Stomach (tissue), 9 donors: ENCODE results near the gene TUBAL3. TPM values are rescaled to one million over a fixed set of nuclear protein-coding genes. Genes with fewer than 3 reads are reported as not detected.
A peak's percentile ranks its signal among the peaks of the same experiment; 100 is the strongest.
"Not testable (repeated sequence)": the region's sequence is repeated elsewhere in the genome, so short reads cannot be mapped to it uniquely, and the experiment has no call there.

Experiments used
- DNase-seq, 2 donors: peaks; one replicate each; pipeline versions ENCODE4 v3.0.0 to v3.0.0-alpha.2; 2013 to 2019
- H3K27ac ChIP-seq, 5 donors: fragments of 200-600 bp in 4 of 5; sonication (generic) in 4 of 5; one replicate each; pipeline ENCODE4 v1.5.1; 2013 to 2019; ENCODE audit warnings: mild to moderate bottlenecking in 1 of 5, moderate library complexity in 1 of 5
- H3K27me3 ChIP-seq, 3 donors: fragments of 200-600 bp; sonication (generic); one replicate each; pipeline ENCODE4 v1.5.1; 2017 to 2019; ENCODE audit warnings: mixed run types in 1 of 3
- H3K36me3 ChIP-seq, 4 donors: fragments of 200-600 bp; sonication (generic); 1 replicate in 3 of 4; 2 replicates in 1 of 4; pipeline ENCODE4 v1.5.1; 2016 to 2019
- H3K4me1 ChIP-seq, 4 donors: fragments of 200-600 bp; sonication (generic); one replicate each; pipeline ENCODE4 v1.5.1; 2016 to 2019
- H3K4me3 ChIP-seq, 4 donors: fragments of 200-600 bp; sonication (generic) in 3 of 4; one replicate each; pipeline ENCODE4 v1.5.1; 2016 to 2019; ENCODE audit warnings: mild to moderate bottlenecking in 1 of 4
- H3K9me3 ChIP-seq, 4 donors: fragments of 200-600 bp; sonication (generic); one replicate each; pipeline ENCODE4 v1.5.1; 2016 to 2019
- CTCF ChIP-seq, 7 experiments: fragments of 450-650 bp in 4 of 7; fragments of 200-600 bp in 3 of 7; sonication (generic) in 3 of 7; IDR thresholded peaks; one replicate each; pipeline ENCODE4 v1.5.1; 2016 to 2019; ENCODE audit warnings: antibody characterized with exemption in 7 of 7, control low read depth in 2 of 7, mild to moderate bottlenecking in 1 of 7
- EP300 ChIP-seq: sonication (generic); formaldehyde crosslinking; IDR thresholded peaks from one replicate; pipeline ENCODE4 v1.6.1; 2017; ENCODE audit warnings: antibody characterized with exemption
- POLR2A ChIP-seq, 4 donors: fragments of 450-650 bp; IDR thresholded peaks; one replicate each; pipeline ENCODE4 v1.6.1; 2016; ENCODE audit warnings: antibody characterized with exemption in 4 of 4, control low read depth in 2 of 4, mild to moderate bottlenecking in 1 of 4, moderate library complexity in 1 of 4
- POLR2AphosphoS5 ChIP-seq, 3 donors: sonication (generic); formaldehyde crosslinking; IDR thresholded peaks; one replicate each; pipeline ENCODE4 v1.6.1; 2016; ENCODE audit warnings: antibody characterized with exemption in 3 of 3
- WGBS, 5 donors: extraction: QIAGEN DNeasy Blood & Tissue Kit in 3 of 5; methylation state at CpG; one replicate each; pipeline versions ENCODE4 v1.1.5 to v1.1.7; 2013 to 2018; 5-methylcytosine and 5-hydroxymethylcytosine counted together
- intact Hi-C: fragments of 100-400 bp; cut with DNase I; formaldehyde crosslinking; loops from one replicate; pipeline ENCODE4 v1.15.1; 2023; ENCODE audit warnings: low total_unique reads
- polyA plus RNA-seq, 3 donors: library from polyadenylated mRNA; stranded (reverse); fragments of 200-250 nt; gene quantifications; one replicate each; pipeline ENCODE4 v1.2.3, GENCODE V29; 2013
- total RNA-seq, 5 donors: library from RNA; depleted of rRNA; stranded (reverse); fragments of >200 nt; gene quantifications; one replicate each; pipeline versions ENCODE4 v1.1.0 to v1.2.3, GENCODE V29; 2014 to 2016
- donor health status: healthy with polysubstance abuse.
- donor health status: Bipolar disorder and iron deficiency.
- donor health status: healthy.

Gene TUBAL3
- total and polyA plus RNA-seq, 8 donors = 0.13 to 11.3 (median 0.92) TPM; not detected in 4

GRCh38 chr10:5413012-5413938, 8.6 kb upstream of the TUBAL3 start:
- Histone ChIP-seq H3K27ac (peak overlapping the region; percentile 85 to 91 (median 88)), H3K4me3 (peak overlapping the region; percentile 76 to 82 (median 78)), H3K4me1 (peaks cover 3 to 25% (median 14%) of the 10 kb centered on the region in 4 donors), H3K36me3 (no peaks in the 10 kb centered on the region), H3K9me3 (peaks cover 0 to 3% (median under 1%) of the 10 kb centered on the region in 4 donors), H3K27me3 (no peaks in the 10 kb centered on the region)
- intact Hi-C loops = no loop called here
- WGBS, 5 donors = 8 to 16% (median 13%) methylated on average over 16 to 20 of the region's 20 CpGs
- DNase-seq = peak in 1 of 2 donors; percentile 54
- TF ChIP-seq POLR2A (IDR thresholded peaks at IDR 0.05) (no peak), EP300 (no peak), CTCF (IDR thresholded peaks at IDR 0.05) (no peak), POLR2AphosphoS5 (IDR thresholded peaks at IDR 0.05) (no peak)

GRCh38 chr10:5412277-5412941, 7.8 kb upstream of the TUBAL3 start, which contains the start of gene NET1:
Gene NET1, plus strand, starts transcription at chr10:5412557. Its CDS starts 136 bp downstream, at chr10:5412693.
- 0 to 3% (median 1%) methylated on average over 21 to 48 of the region's 48 CpGs for WGBS, 5 donors
- H3K27me3 ChIP-seq = no peaks in the 10 kb centered on the region
- peak within 1 kb of the TSS; percentile 85 to 91 (median 88) for H3K27ac ChIP-seq
- H3K9me3 ChIP-seq = no peaks in the 10 kb centered on the region
- TF ChIP-seq CTCF (IDR thresholded peaks at IDR 0.05) = no peak
- TF ChIP-seq POLR2AphosphoS5 (IDR thresholded peaks at IDR 0.05) = peak; percentile 52 to 84 (median 64)
- peak in 1 of 4 donors; percentile 41 for TF ChIP-seq POLR2A (IDR thresholded peaks at IDR 0.05)
- no peak for TF ChIP-seq EP300
- H3K4me3 ChIP-seq = peak within 1 kb of the TSS; percentile 76 to 82 (median 78)
- intact Hi-C loops = no loop called here
- peak; percentile 93 to 97 for DNase-seq
- peaks cover 3 to 25% (median 14%) of the 10 kb centered on the region in 4 donors for H3K4me1 ChIP-seq
- H3K36me3 ChIP-seq = no peaks in the 10 kb centered on the region

GRCh38 chr10:5411941-5412276, 7.3 kb upstream of the TUBAL3 start:
- Histone ChIP-seq H3K4me1 (peaks cover 3 to 25% (median 14%) of the 10 kb centered on the region in 4 donors), H3K9me3 (no peaks in the 10 kb centered on the region), H3K4me3 (peak overlapping the region; percentile 76 to 82 (median 78)), H3K27me3 (no peaks in the 10 kb centered on the region), H3K36me3 (no peaks in the 10 kb centered on the region), H3K27ac (peak overlapping the region in 3 of 5 donors; percentile 86 to 91 (median 88))
- DNase-seq = no peak
- intact Hi-C loops = no loop called here
- WGBS, 5 donors = 30 to 38% (median 34%) methylated on average over 3 of the region's 3 CpGs
- TF ChIP-seq EP300 (no peak), CTCF (IDR thresholded peaks at IDR 0.05) (no peak), POLR2A (IDR thresholded peaks at IDR 0.05) (no peak), POLR2AphosphoS5 (IDR thresholded peaks at IDR 0.05) (no peak)

- H3K36me3 ChIP-seq, H3K4me3 ChIP-seq, H3K27me3 ChIP-seq, H3K27ac ChIP-seq, H3K9me3 ChIP-seq, DNase-seq, intact Hi-C loops: not testable (repeated sequence)
- H3K4me1 ChIP-seq = peaks cover 3 to 25% (median 13%) of the 10 kb centered on the region in 4 donors
These were observed 6.2 kb upstream of the TUBAL3 start for GRCh38 chr10:5410787-5411186.
